MCF 10A (cell line): ENCODE measurements around the gene NSRP1. TPM values are rescaled to one million over a fixed set of nuclear protein-coding genes. Genes with fewer than 3 reads are reported as not detected.
"Not testable (repeated sequence)": the region's sequence is repeated elsewhere in the genome, so short reads cannot be mapped to it uniquely, and the experiment has no call there.

Source experiments
- BruUV-seq: library from RNA; stranded (reverse); fragments of 400-500 nt; replicated peaks from 2 replicates; lab custom pipeline; 2021; lab: Mats Ljungman, UMichigan
- CTCF ChIA-PET: fragments of 300-600 bp; sonication (Branson Sonifier 250); formaldehyde crosslinking; extraction: SDS; loops from one replicate; lab custom pipeline; 2021; ENCODE audit warnings: antibody characterized with exemption, inconsistent platforms; lab: Yijun Ruan, JAX
- POLR2A ChIA-PET: fragments of 300-600, 350-650 bp; sonication (Branson Sonifier 250); formaldehyde crosslinking; extraction: SDS; loops from one replicate; lab custom pipeline; 2020; ENCODE audit warnings: antibody characterized with exemption, inconsistent platforms; lab: Yijun Ruan, JAX
- DNase-seq: peaks from one replicate; pipeline ENCODE4 v3.0.0-alpha.2; 2018; ENCODE audit not compliant: unreplicated experiment
- H3K27ac Mint-ChIP-seq: one replicate; pipeline ENCODE4 v1.8.0; 2022; ENCODE audit warnings: mild to moderate bottlenecking, low read depth, mixed read lengths; ENCODE audit not compliant: unreplicated experiment
- H3K27me3 Mint-ChIP-seq: one replicate; pipeline ENCODE4 v1.8.0; 2022; ENCODE audit warnings: mixed read lengths; ENCODE audit not compliant: insufficient read depth, unreplicated experiment
- H3K36me3 Mint-ChIP-seq: one replicate; pipeline ENCODE4 v1.8.0; 2022; ENCODE audit warnings: mild to moderate bottlenecking, moderate library complexity, mixed read lengths; ENCODE audit not compliant: insufficient read depth, unreplicated experiment
- H3K4me1 Mint-ChIP-seq: one replicate; pipeline ENCODE4 v1.8.0; 2022; ENCODE audit warnings: mixed read lengths; ENCODE audit not compliant: insufficient read depth, unreplicated experiment
- H3K4me3 Mint-ChIP-seq: one replicate; pipeline ENCODE4 v1.8.0; 2022; ENCODE audit warnings: mild to moderate bottlenecking, moderate library complexity, mixed read lengths; ENCODE audit not compliant: unreplicated experiment
- H3K9me3 Mint-ChIP-seq: one replicate; pipeline ENCODE4 v1.8.0; 2022; ENCODE audit warnings: mixed read lengths; ENCODE audit not compliant: unreplicated experiment
- CTCF ChIP-seq: fragments of 200-600 bp; IDR thresholded peaks from one replicate; pipeline ENCODE4 v1.8.0; 2022; ENCODE audit warnings: antibody characterized with exemption, mild to moderate bottlenecking; ENCODE audit not compliant: unreplicated experiment
- intact Hi-C: fragments of 100-400 bp; cut with micrococcal nuclease; formaldehyde crosslinking; loops from 2 replicates; pipeline ENCODE4 v1.14.1; 2022
- total RNA-seq: library from RNA; stranded (reverse); gene quantifications from 2 replicates; pipeline ENCODE4 v1.2.3, GENCODE V29; 2022

Gene NSRP1
- total RNA-seq, 1 experiment from 2014 or later = 57.3 TPM

GRCh38 chr17:30116345-30116660, 313 bp upstream of the NSRP1 start:
- BruUV-seq = TSS peak; percentile 93
- H3K36me3 Mint-ChIP-seq = peaks cover 39% of the 10 kb centered on the region
- H3K27ac Mint-ChIP-seq = peak overlapping the region; percentile 100
- peaks cover 14% of the 10 kb centered on the region for H3K4me1 Mint-ChIP-seq
- TF ChIP-seq CTCF = no peak
- no peak for DNase-seq
- H3K27me3 Mint-ChIP-seq = no peaks in the 10 kb centered on the region
- POLR2A ChIA-PET = interaction anchor here (0.9 to 4.0 kb wide), 8 partner anchors 11 to 265 kb away, joined by 3 to 24 read pairs (median 8); no protein-coding TSS in a partner anchor
- intact Hi-C loops = no loop called here
- peak overlapping the region; percentile 97 for H3K4me3 Mint-ChIP-seq
- CTCF ChIA-PET = interaction anchor here (1.0 to 3.6 kb wide), 2 partner anchors 11 to 12 kb away, joined by 11 to 45 read pairs; no protein-coding TSS in a partner anchor
- no peaks in the 10 kb centered on the region for H3K9me3 Mint-ChIP-seq

- no peak for TF ChIP-seq CTCF
- H3K4me1 Mint-ChIP-seq = peaks cover 15% of the 10 kb centered on the region
- peak overlapping the region; percentile 100 for H3K27ac Mint-ChIP-seq
- H3K4me3 Mint-ChIP-seq = peak overlapping the region; percentile 97
- H3K9me3 Mint-ChIP-seq = no peaks in the 10 kb centered on the region
- DNase-seq = no peak
- ChIA-PET CTCF (interaction anchor here (1.0 kb wide), 1 partner anchor 218 kb away, joined by 3 read pairs; no protein-coding TSS in a partner anchor), POLR2A (interaction anchor here (0.5 to 3.0 kb wide), 21 partner anchors 8 to 361 kb away, joined by 3 to 24 read pairs (median 4); partner anchors contain the start of genes BLMH and GOSR1)
- peaks cover 53% of the 10 kb centered on the region for H3K36me3 Mint-ChIP-seq
- BruUV-seq = no TSS peak
- intact Hi-C loops = no loop called here
- H3K27me3 Mint-ChIP-seq = no peaks in the 10 kb centered on the region
Measured at GRCh38 chr17:30117675-30118081, 1.1 kb downstream of the NSRP1 start.

- H3K27me3 Mint-ChIP-seq, intact Hi-C loops, BruUV-seq, DNase-seq, H3K9me3 Mint-ChIP-seq: not testable (repeated sequence)
- POLR2A ChIA-PET = interaction anchor here (1.0 to 3.0 kb wide), 12 partner anchors 8 to 359 kb away, joined by 3 to 24 read pairs (median 4); partner anchors contain the start of genes BLMH and GOSR1
- CTCF ChIA-PET = interaction anchor here (0.6 to 1.6 kb wide), 4 partner anchors 14 to 118 kb away, joined by 3 to 8 read pairs (median 5); no protein-coding TSS in a partner anchor
- H3K4me1 Mint-ChIP-seq = peaks cover 15% of the 10 kb centered on the region
- peak overlapping the region; percentile 100 for H3K27ac Mint-ChIP-seq
- peak overlapping the region; percentile 97 for H3K4me3 Mint-ChIP-seq
- H3K36me3 Mint-ChIP-seq = peaks cover 60% of the 10 kb centered on the region
Measured at GRCh38 chr17:30118635-30119034, 2.0 kb downstream of the NSRP1 start.

- intact Hi-C loops = no loop called here
- Mint-ChIP-seq H3K4me1 (peaks cover 29% of the 10 kb centered on the region), H3K36me3 (peaks cover 71% of the 10 kb centered on the region), H3K27me3 (no peaks in the 10 kb centered on the region), H3K9me3 (no peaks in the 10 kb centered on the region), H3K27ac (peak overlapping the region; percentile 61), H3K4me3 (no peak overlapping the region)
- no peak for TF ChIP-seq CTCF
- DNase-seq = no peak
- ChIA-PET CTCF (interaction anchor here (0.6 to 3.4 kb wide), 24 partner anchors 9 to 358 kb away, joined by 3 to 32 read pairs (median 4); partner anchors contain the start of gene TMIGD1), POLR2A (interaction anchor here (0.6 to 1.5 kb wide), 5 partner anchors 9 to 210 kb away, joined by 3 to 4 read pairs (median 3); partner anchors contain the start of gene TMIGD1)
- BruUV-seq = no TSS peak
Measured at GRCh38 chr17:30124273-30124796, 7.7 kb downstream of the NSRP1 start.
